WTC11 (cell line): ENCODE measurements around the gene TBC1D14. TPM values are rescaled to one million over a fixed set of nuclear protein-coding genes. Genes with fewer than 3 reads are reported as not detected.

Experiments used
- ATAC-seq: fragments of 200-7000 bp; cut with Tn5 transposase; 2 replicates; pipeline ENCODE4 v1.10.0; 2021; ENCODE audit warnings: mild to moderate bottlenecking, moderate library complexity
- CTCF ChIA-PET: fragments of 300-600 bp; sonication (Branson Sonifier 250); formaldehyde crosslinking; loops from one replicate; lab custom pipeline; 2021; ENCODE audit warnings: antibody characterized with exemption; lab: Charles Lee
- POLR2A ChIA-PET: fragments of 350-600 bp; sonication (Branson Sonifier 250); formaldehyde crosslinking; loops from one replicate; lab custom pipeline; 2021; ENCODE audit warnings: antibody characterized with exemption; lab: Charles Lee
- DNase-seq: peaks from one replicate; pipeline ENCODE4 v3.0.0; 2021; ENCODE audit warnings: low spot score
- H3K27ac Mint-ChIP-seq: 2 replicates; pipeline ENCODE4 v1.8.0; 2021; ENCODE audit warnings: mixed read lengths
- H3K27me3 Mint-ChIP-seq: 2 replicates; pipeline ENCODE4 v1.8.0; 2021; ENCODE audit warnings: low read depth, mild to moderate bottlenecking, moderate library complexity, mixed read lengths
- H3K36me3 Mint-ChIP-seq: 2 replicates; pipeline ENCODE4 v1.8.0; 2021; ENCODE audit warnings: mixed read lengths
- H3K4me1 Mint-ChIP-seq: 2 replicates; pipeline ENCODE4 v1.8.0; 2022; ENCODE audit warnings: mixed read lengths
- H3K4me3 Mint-ChIP-seq: 2 replicates; pipeline ENCODE4 v1.8.0; 2021; ENCODE audit warnings: mild to moderate bottlenecking, moderate library complexity, mixed read lengths
- H3K9me3 Mint-ChIP-seq: 2 replicates; pipeline ENCODE4 v1.8.0; 2021; ENCODE audit warnings: mixed read lengths
- ARID4B ChIP-seq: sonication (generic); formaldehyde crosslinking; IDR thresholded peaks from 2 replicates; pipeline ENCODE4 v1.8.0; 2023; ENCODE audit warnings: missing genetic modification reagents, mild to moderate bottlenecking, borderline replicate concordance
- ATF1 ChIP-seq: sonication (generic); formaldehyde crosslinking; IDR thresholded peaks from 2 replicates; pipeline ENCODE4 v1.8.1; 2023; ENCODE audit warnings: mild to moderate bottlenecking, moderate library complexity, missing genetic modification reagents
- CBFB ChIP-seq: sonication (generic); formaldehyde crosslinking; IDR thresholded peaks from 2 replicates; pipeline ENCODE4 v1.8.1; 2022; ENCODE audit warnings: mild to moderate bottlenecking, low read depth, missing genetic modification reagents
- HMGXB4 ChIP-seq: sonication (generic); formaldehyde crosslinking; IDR thresholded peaks from 2 replicates; pipeline ENCODE4 v1.8.1; 2023; ENCODE audit warnings: mild to moderate bottlenecking, moderate library complexity, missing genetic modification reagents
- IRF1 ChIP-seq: sonication (generic); formaldehyde crosslinking; IDR thresholded peaks from 2 replicates; pipeline ENCODE4 v1.8.0; 2023; ENCODE audit warnings: missing genetic modification reagents
- JUN ChIP-seq: sonication (generic); formaldehyde crosslinking; IDR thresholded peaks from 2 replicates; pipeline ENCODE4 v1.8.0; 2023; ENCODE audit warnings: mild to moderate bottlenecking, missing genetic modification reagents
- MAX ChIP-seq: sonication (generic); formaldehyde crosslinking; IDR thresholded peaks from 2 replicates; pipeline ENCODE4 v1.8.0; 2022; ENCODE audit warnings: mild to moderate bottlenecking, missing genetic modification reagents
- MXD4 ChIP-seq: fragments of 250-450 bp; sonication (Bioruptor Pico); IDR thresholded peaks from 2 replicates; pipeline ENCODE4 v1.8.0; 2021; ENCODE audit warnings: mild to moderate bottlenecking, moderate library complexity, borderline replicate concordance
- PRRX2 ChIP-seq: fragments of 250-450 bp; sonication (Bioruptor Pico); IDR thresholded peaks from 2 replicates; pipeline ENCODE4 v1.8.0; 2021; ENCODE audit warnings: mild to moderate bottlenecking
- RELA ChIP-seq: sonication (generic); formaldehyde crosslinking; IDR thresholded peaks from 2 replicates; pipeline ENCODE4 v1.8.1; 2022; ENCODE audit warnings: missing genetic modification reagents, mild to moderate bottlenecking, borderline replicate concordance
- SMAD3 ChIP-seq: sonication (generic); formaldehyde crosslinking; IDR thresholded peaks from 2 replicates; pipeline ENCODE4 v1.8.0; 2022; ENCODE audit warnings: missing genetic modification reagents, mild to moderate bottlenecking, borderline replicate concordance
- SP1 ChIP-seq: sonication (generic); formaldehyde crosslinking; conservative IDR thresholded peaks from 2 replicates; pipeline ENCODE4 v1.8.1; 2022; ENCODE audit warnings: missing genetic modification reagents
- USF2 ChIP-seq: sonication (generic); formaldehyde crosslinking; IDR thresholded peaks from 2 replicates; pipeline ENCODE4 v1.8.1; 2023; ENCODE audit warnings: mild to moderate bottlenecking, missing genetic modification reagents, moderate library complexity
- ZNF121 ChIP-seq: sonication (generic); formaldehyde crosslinking; IDR thresholded peaks from 2 replicates; pipeline ENCODE4 v1.8.0; 2023; ENCODE audit warnings: missing genetic modification reagents
- ZNF219 ChIP-seq: sonication (generic); formaldehyde crosslinking; IDR thresholded peaks from 2 replicates; pipeline ENCODE4 v1.8.0; 2023; ENCODE audit warnings: missing genetic modification reagents, mild to moderate bottlenecking, borderline replicate concordance
- ZNF281 ChIP-seq: sonication (generic); formaldehyde crosslinking; IDR thresholded peaks from 2 replicates; pipeline ENCODE4 v1.8.0; 2023; ENCODE audit warnings: mild to moderate bottlenecking, missing genetic modification reagents
- ZNF317 ChIP-seq: sonication (generic); formaldehyde crosslinking; IDR thresholded peaks from 2 replicates; pipeline ENCODE4 v1.8.1; 2023; ENCODE audit warnings: low read depth, mild to moderate bottlenecking, moderate library complexity, missing genetic modification reagents, borderline replicate concordance
- total RNA-seq: library from RNA; stranded (reverse); gene quantifications from 3 replicates; pipeline ENCODE4 v1.2.3, GENCODE V29; 2021

The TBC1D14 gene
- total RNA-seq, 1 experiment from 2014 or later, result 45.1 TPM

GRCh38 chr4:7031558-7032449 lies 122.2 kb downstream of the TBC1D14 start:
- CTCF ChIA-PET, result no interaction called here
- H3K4me3 Mint-ChIP-seq, result no peak overlapping the region
- H3K27me3 Mint-ChIP-seq, result no peaks in the 10 kb centered on the region
- no peak overlapping the region for H3K27ac Mint-ChIP-seq
- POLR2A ChIA-PET, result no interaction called here
- no peaks in the 10 kb centered on the region for H3K4me1 Mint-ChIP-seq
- ATAC-seq (no peak), DNase-seq (no peak)
- no peaks in the 10 kb centered on the region for H3K9me3 Mint-ChIP-seq
- TF ChIP-seq SMAD3 (CRISPR knock-in tag) (no peak), JUN (no peak), SP1 (no peak), MXD4 (CRISPR knock-in tag) (no peak), ZNF219 (CRISPR knock-in tag) (no peak), PRRX2 (CRISPR knock-in tag) (no peak)
- peaks cover 39% of the 10 kb centered on the region for H3K36me3 Mint-ChIP-seq

- Mint-ChIP-seq H3K27me3 (no peaks in the 10 kb centered on the region), H3K9me3 (no peaks in the 10 kb centered on the region), H3K27ac (no peak overlapping the region), H3K36me3 (peaks cover 33% of the 10 kb centered on the region), H3K4me1 (no peaks in the 10 kb centered on the region), H3K4me3 (no peak overlapping the region)
- ChIA-PET CTCF (no interaction called here), POLR2A (no interaction called here)
- no peak for DNase-seq
- ATAC-seq, result no peak
- TF ChIP-seq CBFB, result no peak
- no peak for TF ChIP-seq MXD4 (CRISPR knock-in tag)
- no peak for TF ChIP-seq ZNF317 (CRISPR knock-in tag)
- TF ChIP-seq ATF1 (CRISPR knock-in tag), result no peak
- no peak for TF ChIP-seq JUN
- TF ChIP-seq HMGXB4 (CRISPR knock-in tag), result no peak
- TF ChIP-seq RELA (CRISPR knock-in tag), result no peak
- no peak for TF ChIP-seq ZNF281 (CRISPR knock-in tag)
- TF ChIP-seq USF2 (CRISPR knock-in tag), result no peak
- no peak for TF ChIP-seq ZNF121
- TF ChIP-seq MAX (CRISPR knock-in tag), result no peak
- no peak for TF ChIP-seq ARID4B (CRISPR knock-in tag)
- no peak for TF ChIP-seq IRF1 (CRISPR knock-in tag)
Measured at GRCh38 chr4:7032596-7032995, 123.0 kb downstream of the TBC1D14 start.
